K562 (cell line): ENCODE data around the gene KCNH2.

Experiments used
- CTBP1 ChIP-seq: fragments of 450-650 bp; IDR thresholded peaks from 2 replicates; pipeline ENCODE4 v1.6.1; 2016; ENCODE audit warnings: borderline replicate concordance
- EP300 ChIP-seq: IDR thresholded peaks from 2 replicates; pipeline ENCODE4 v1.6.1; 2012; ENCODE audit warnings: low read length, improper control_type of control experiment
- FOS ChIP-seq: IDR thresholded peaks from 3 replicates; pipeline ENCODE4 v1.6.1; 2011; ENCODE audit not compliant: insufficient read length; ENCODE audit errors: extremely low read depth
- KLF6 ChIP-seq: fragments of 250-450 bp; sonication (Bioruptor Pico); IDR thresholded peaks from 2 replicates; pipeline ENCODE4 v1.4.0; 2020; ENCODE audit warnings: mild to moderate bottlenecking, moderate library complexity, borderline replicate concordance
- NFRKB ChIP-seq: fragments of 450-650 bp; IDR thresholded peaks from 2 replicates; pipeline ENCODE4 v1.6.1; 2016; ENCODE audit warnings: low read depth
- POLR2A ChIP-seq: fragments of 450-650 bp; conservative IDR thresholded peaks from 2 replicates; pipeline ENCODE4 v1.6.1; 2016
- YY1 ChIP-seq, 3 experiments: IDR thresholded peaks; 2 replicates each; pipeline ENCODE4 v1.6.1; 2011; ENCODE audit warnings: low read length in 2 of 3, mild to moderate bottlenecking in 2 of 3, moderate library complexity in 2 of 3, borderline replicate concordance in 1 of 3, control low read depth in 1 of 3, low read depth in 1 of 3; ENCODE audit not compliant: insufficient read depth in 3 of 3, insufficient replicate concordance in 2 of 3, control insufficient read depth in 1 of 3, insufficient read length in 1 of 3; ENCODE audit errors: extremely low read depth in 1 of 3
- ZBTB7A ChIP-seq: IDR thresholded peaks from 2 replicates; pipeline ENCODE4 v1.6.1; 2011; ENCODE audit warnings: low read depth, mild to moderate bottlenecking, low read length, moderate library complexity, borderline replicate concordance; ENCODE audit not compliant: control insufficient read depth
- ZNF133 ChIP-seq: fragments of 250-450 bp; sonication (Bioruptor Pico); IDR thresholded peaks from 2 replicates; pipeline ENCODE4 v1.4.0; 2020; ENCODE audit warnings: mild to moderate bottlenecking
- TF ChIP-seq, protein P1 (sequence below): fragments of 250-450 bp; sonication (Bioruptor Pico); IDR thresholded peaks from 2 replicates; pipeline ENCODE4 v1.8.0; 2021; ENCODE audit warnings: moderate library complexity, mild to moderate bottlenecking, inconsistent platforms
- TF ChIP-seq, protein P2 (sequence below): sonication (generic); formaldehyde crosslinking; IDR thresholded peaks from 2 replicates; pipeline ENCODE4 v1.8.0; 2022; ENCODE audit warnings: mild to moderate bottlenecking, low read depth, missing genetic modification reagents
- TF ChIP-seq, protein P3 (sequence below): IDR thresholded peaks from 2 replicates; pipeline ENCODE4 v1.6.1; 2014; ENCODE audit warnings: antibody characterized with exemption
- TF ChIP-seq, protein P4 (sequence below), 3 experiments: IDR thresholded peaks in 2 of 3; conservative IDR thresholded peaks in 1 of 3; 2 replicates each; pipeline ENCODE4 v1.5.1; 2011 to 2012; ENCODE audit warnings: low read length in 3 of 3, mild to moderate bottlenecking in 3 of 3, control low read depth in 2 of 3, improper control_type of control experiment in 1 of 3, inconsistent platforms in 1 of 3, low read depth in 1 of 3, mixed read lengths in 1 of 3, moderate library complexity in 1 of 3; ENCODE audit not compliant: insufficient read depth in 2 of 3
- TF ChIP-seq, protein P5 (sequence below): sonication (generic); formaldehyde crosslinking; IDR thresholded peaks from 2 replicates; pipeline ENCODE4 v1.4.0; 2020; ENCODE audit warnings: mild to moderate bottlenecking, missing genetic modification reagents

DNA sequence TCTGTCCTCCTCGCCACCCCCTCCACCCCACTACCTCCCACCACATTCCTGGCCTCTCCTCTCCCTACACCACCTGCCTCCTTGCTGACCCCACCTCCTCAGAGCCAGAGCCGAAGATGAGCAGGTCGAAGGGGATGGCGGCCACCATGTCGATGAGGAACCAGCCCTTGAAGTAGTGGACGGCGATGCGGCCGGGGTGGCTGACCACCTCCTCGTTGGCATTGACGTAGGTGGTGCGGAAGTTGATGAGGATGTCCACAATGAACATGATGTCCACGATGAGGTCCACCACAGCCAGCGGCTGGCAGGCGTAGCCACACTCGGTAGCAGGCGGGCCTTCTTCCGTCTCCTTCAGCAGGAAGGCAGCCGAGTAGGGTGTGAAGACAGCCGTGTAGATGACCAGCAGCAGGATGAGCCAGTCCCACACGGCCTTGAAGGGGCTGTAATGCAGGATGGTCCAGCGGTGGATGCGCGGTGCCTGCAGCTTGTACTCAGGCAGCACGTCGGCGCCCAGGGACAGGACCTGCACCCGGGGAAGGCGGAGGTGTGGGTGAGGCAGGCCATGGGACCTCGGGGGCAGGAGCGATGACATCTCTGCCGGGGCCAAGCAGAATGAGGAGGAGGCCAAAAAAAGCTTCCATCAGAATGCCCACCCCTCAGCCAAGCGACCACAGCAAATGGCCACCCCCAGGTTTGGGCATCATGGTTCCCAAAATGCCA, 25.6 kb downstream of the KCNH2 start:
- TF ChIP-seq, protein P1, sequence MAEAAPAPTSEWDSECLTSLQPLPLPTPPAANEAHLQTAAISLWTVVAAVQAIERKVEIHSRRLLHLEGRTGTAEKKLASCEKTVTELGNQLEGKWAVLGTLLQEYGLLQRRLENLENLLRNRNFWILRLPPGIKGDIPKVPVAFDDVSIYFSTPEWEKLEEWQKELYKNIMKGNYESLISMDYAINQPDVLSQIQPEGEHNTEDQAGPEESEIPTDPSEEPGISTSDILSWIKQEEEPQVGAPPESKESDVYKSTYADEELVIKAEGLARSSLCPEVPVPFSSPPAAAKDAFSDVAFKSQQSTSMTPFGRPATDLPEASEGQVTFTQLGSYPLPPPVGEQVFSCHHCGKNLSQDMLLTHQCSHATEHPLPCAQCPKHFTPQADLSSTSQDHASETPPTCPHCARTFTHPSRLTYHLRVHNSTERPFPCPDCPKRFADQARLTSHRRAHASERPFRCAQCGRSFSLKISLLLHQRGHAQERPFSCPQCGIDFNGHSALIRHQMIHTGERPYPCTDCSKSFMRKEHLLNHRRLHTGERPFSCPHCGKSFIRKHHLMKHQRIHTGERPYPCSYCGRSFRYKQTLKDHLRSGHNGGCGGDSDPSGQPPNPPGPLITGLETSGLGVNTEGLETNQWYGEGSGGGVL: no peak
- TF ChIP-seq, protein P2, sequence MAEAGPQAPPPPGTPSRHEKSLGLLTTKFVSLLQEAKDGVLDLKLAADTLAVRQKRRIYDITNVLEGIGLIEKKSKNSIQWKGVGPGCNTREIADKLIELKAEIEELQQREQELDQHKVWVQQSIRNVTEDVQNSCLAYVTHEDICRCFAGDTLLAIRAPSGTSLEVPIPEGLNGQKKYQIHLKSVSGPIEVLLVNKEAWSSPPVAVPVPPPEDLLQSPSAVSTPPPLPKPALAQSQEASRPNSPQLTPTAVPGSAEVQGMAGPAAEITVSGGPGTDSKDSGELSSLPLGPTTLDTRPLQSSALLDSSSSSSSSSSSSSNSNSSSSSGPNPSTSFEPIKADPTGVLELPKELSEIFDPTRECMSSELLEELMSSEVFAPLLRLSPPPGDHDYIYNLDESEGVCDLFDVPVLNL: no peak
- TF ChIP-seq EP300 (no peak), FOS (no peak), ZNF133 (no peak), KLF6 (CRISPR knock-in tag) (no peak), YY1 (IDR thresholded peaks at IDR 0.05; ENCODE audit: borderline replicate concordance in 1 of 3, control insufficient read depth in 1 of 3, extremely low read depth in 1 of 3, insufficient read depth in 3 of 3, insufficient read length in 1 of 3, insufficient replicate concordance in 2 of 3, low read depth in 1 of 3, low read length in 2 of 3) (no peak), CTBP1 (no peak), NFRKB (no peak), POLR2A (no peak), ZBTB7A (no peak)
- TF ChIP-seq, protein P3, sequence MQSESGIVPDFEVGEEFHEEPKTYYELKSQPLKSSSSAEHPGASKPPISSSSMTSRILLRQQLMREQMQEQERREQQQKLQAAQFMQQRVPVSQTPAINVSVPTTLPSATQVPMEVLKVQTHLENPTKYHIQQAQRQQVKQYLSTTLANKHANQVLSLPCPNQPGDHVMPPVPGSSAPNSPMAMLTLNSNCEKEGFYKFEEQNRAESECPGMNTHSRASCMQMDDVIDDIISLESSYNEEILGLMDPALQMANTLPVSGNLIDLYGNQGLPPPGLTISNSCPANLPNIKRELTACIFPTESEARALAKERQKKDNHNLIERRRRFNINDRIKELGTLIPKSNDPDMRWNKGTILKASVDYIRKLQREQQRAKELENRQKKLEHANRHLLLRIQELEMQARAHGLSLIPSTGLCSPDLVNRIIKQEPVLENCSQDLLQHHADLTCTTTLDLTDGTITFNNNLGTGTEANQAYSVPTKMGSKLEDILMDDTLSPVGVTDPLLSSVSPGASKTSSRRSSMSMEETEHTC: no peak
- TF ChIP-seq, protein P4, sequence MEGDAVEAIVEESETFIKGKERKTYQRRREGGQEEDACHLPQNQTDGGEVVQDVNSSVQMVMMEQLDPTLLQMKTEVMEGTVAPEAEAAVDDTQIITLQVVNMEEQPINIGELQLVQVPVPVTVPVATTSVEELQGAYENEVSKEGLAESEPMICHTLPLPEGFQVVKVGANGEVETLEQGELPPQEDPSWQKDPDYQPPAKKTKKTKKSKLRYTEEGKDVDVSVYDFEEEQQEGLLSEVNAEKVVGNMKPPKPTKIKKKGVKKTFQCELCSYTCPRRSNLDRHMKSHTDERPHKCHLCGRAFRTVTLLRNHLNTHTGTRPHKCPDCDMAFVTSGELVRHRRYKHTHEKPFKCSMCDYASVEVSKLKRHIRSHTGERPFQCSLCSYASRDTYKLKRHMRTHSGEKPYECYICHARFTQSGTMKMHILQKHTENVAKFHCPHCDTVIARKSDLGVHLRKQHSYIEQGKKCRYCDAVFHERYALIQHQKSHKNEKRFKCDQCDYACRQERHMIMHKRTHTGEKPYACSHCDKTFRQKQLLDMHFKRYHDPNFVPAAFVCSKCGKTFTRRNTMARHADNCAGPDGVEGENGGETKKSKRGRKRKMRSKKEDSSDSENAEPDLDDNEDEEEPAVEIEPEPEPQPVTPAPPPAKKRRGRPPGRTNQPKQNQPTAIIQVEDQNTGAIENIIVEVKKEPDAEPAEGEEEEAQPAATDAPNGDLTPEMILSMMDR (IDR thresholded peaks at IDR 0.05 in 2 of 3, conservative IDR thresholded peaks at IDR 0.05 in 1 of 3; ENCODE audit: insufficient read depth in 2 of 3, low read depth in 1 of 3, low read length in 3 of 3): no peak
- TF ChIP-seq, protein P5, sequence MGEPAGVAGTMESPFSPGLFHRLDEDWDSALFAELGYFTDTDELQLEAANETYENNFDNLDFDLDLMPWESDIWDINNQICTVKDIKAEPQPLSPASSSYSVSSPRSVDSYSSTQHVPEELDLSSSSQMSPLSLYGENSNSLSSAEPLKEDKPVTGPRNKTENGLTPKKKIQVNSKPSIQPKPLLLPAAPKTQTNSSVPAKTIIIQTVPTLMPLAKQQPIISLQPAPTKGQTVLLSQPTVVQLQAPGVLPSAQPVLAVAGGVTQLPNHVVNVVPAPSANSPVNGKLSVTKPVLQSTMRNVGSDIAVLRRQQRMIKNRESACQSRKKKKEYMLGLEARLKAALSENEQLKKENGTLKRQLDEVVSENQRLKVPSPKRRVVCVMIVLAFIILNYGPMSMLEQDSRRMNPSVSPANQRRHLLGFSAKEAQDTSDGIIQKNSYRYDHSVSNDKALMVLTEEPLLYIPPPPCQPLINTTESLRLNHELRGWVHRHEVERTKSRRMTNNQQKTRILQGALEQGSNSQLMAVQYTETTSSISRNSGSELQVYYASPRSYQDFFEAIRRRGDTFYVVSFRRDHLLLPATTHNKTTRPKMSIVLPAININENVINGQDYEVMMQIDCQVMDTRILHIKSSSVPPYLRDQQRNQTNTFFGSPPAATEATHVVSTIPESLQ (CRISPR knock-in tag): no peak
